ENCODE data around the gene DPF1.

DPF1 gene

GRCh38 chr19:38191747-38192146 lies 32.3 kb downstream of the DPF1 start:
- TF ChIP-seq Cebpa-rat (IDR thresholded peaks at IDR 0.05), result no peak
- H3K9me3 ChIP-seq, result no peaks in the 10 kb centered on the region
- H3K4me2 ChIP-seq, result no peak overlapping the region
- peaks cover 45% of the 10 kb centered on the region for H3K36me3 ChIP-seq
- no peaks in the 10 kb centered on the region for H4K20me1 ChIP-seq
- H3K27ac ChIP-seq, result no peak overlapping the region
- H3K27me3 ChIP-seq, result no peaks in the 10 kb centered on the region
- H3K9ac ChIP-seq, result no peak overlapping the region
- peaks cover 42% of the 10 kb centered on the region for H3K4me1 ChIP-seq
- no peak overlapping the region for H3K4me3 ChIP-seq

- H3K4me3 ChIP-seq, result no peak overlapping the region
- H3K36me3 ChIP-seq, result peaks cover 38% of the 10 kb centered on the region
- no peak overlapping the region for H3K9ac ChIP-seq
- H3K27ac ChIP-seq, result no peak overlapping the region
- peaks cover 45% of the 10 kb centered on the region for H3K4me1 ChIP-seq
- H3K4me2 ChIP-seq, result no peak overlapping the region
- H3K9me3 ChIP-seq, result no peaks in the 10 kb centered on the region
- no peaks in the 10 kb centered on the region for H3K27me3 ChIP-seq
- TF ChIP-seq Cebpa-rat (IDR thresholded peaks at IDR 0.05), result no peak
- no peaks in the 10 kb centered on the region for H4K20me1 ChIP-seq
Measured at GRCh38 chr19:38190793-38191192, 33.2 kb downstream of the DPF1 start.

GRCh38 chr19:38190061-38190460 lies 34.0 kb downstream of the DPF1 start:
- Histone ChIP-seq H3K4me2 (peak overlapping the region; percentile 22), H3K9ac (no peak overlapping the region)

GRCh38 chr19:38185562-38185961 lies 38.5 kb downstream of the DPF1 start:
- no peak overlapping the region for H3K9ac ChIP-seq
- H3K27ac ChIP-seq, result no peak overlapping the region
- peaks cover 50% of the 10 kb centered on the region for H3K36me3 ChIP-seq
- peaks cover 6% of the 10 kb centered on the region for H3K9me3 ChIP-seq
- no peak overlapping the region for H3K4me3 ChIP-seq
- no peak for TF ChIP-seq Cebpa-rat (IDR thresholded peaks at IDR 0.05)
- peak overlapping the region; percentile 28; the same call in 1 of the 2 replicates for H3K4me2 ChIP-seq
- peaks cover 49% of the 10 kb centered on the region for H3K4me1 ChIP-seq
- no peaks in the 10 kb centered on the region for H4K20me1 ChIP-seq
- H3K27me3 ChIP-seq, result no peaks in the 10 kb centered on the region

More at GRCh38 chr19:38190061-38190460, 34.0 kb downstream of the DPF1 start:
- Histone ChIP-seq H3K27ac (no peak overlapping the region), H3K4me3 (no peak overlapping the region), H3K36me3 (peaks cover 39% of the 10 kb centered on the region), H3K4me1 (peaks cover 52% of the 10 kb centered on the region), H3K27me3 (no peaks in the 10 kb centered on the region), H3K9me3 (no peaks in the 10 kb centered on the region), H4K20me1 (no peaks in the 10 kb centered on the region)
- no peak for TF ChIP-seq Cebpa-rat (IDR thresholded peaks at IDR 0.05)

- Histone ChIP-seq H3K4me2 (peak overlapping the region; percentile 28), H4K20me1 (no peaks in the 10 kb centered on the region), H3K27ac (no peak overlapping the region), H3K27me3 (no peaks in the 10 kb centered on the region), H3K4me3 (no peak overlapping the region), H3K9me3 (peaks cover 14% of the 10 kb centered on the region), H3K4me1 (peaks cover 42% of the 10 kb centered on the region), H3K9ac (no peak overlapping the region), H3K36me3 (peaks cover 54% of the 10 kb centered on the region)
- no peak for TF ChIP-seq Cebpa-rat (IDR thresholded peaks at IDR 0.05)
Measured at GRCh38 chr19:38184815-38185214, 39.2 kb downstream of the DPF1 start.

GRCh38 chr19:38183251-38183897 lies 40.6 kb downstream of the DPF1 start:
- no peak for TF ChIP-seq Cebpa-rat (IDR thresholded peaks at IDR 0.05)
- Histone ChIP-seq H3K36me3 (peaks cover 64% of the 10 kb centered on the region), H4K20me1 (no peaks in the 10 kb centered on the region), H3K4me2 (no peak overlapping the region), H3K27ac (no peak overlapping the region), H3K9me3 (peaks cover 25% of the 10 kb centered on the region), H3K9ac (no peak overlapping the region), H3K27me3 (no peaks in the 10 kb centered on the region), H3K4me1 (peaks cover 27% of the 10 kb centered on the region), H3K4me3 (no peak overlapping the region)

- peaks cover 64% of the 10 kb centered on the region for H3K36me3 ChIP-seq
- H3K4me1 ChIP-seq, result peaks cover 25% of the 10 kb centered on the region
- no peak overlapping the region for H3K27ac ChIP-seq
- no peaks in the 10 kb centered on the region for H4K20me1 ChIP-seq
- TF ChIP-seq Cebpa-rat (IDR thresholded peaks at IDR 0.05), result no peak
- H3K9ac ChIP-seq, result no peak overlapping the region
- no peak overlapping the region for H3K4me3 ChIP-seq
- 0 out of 2 replicates have a peak overlapping the region, but pooled peaks have one; percentile 7 for H3K4me2 ChIP-seq
- H3K9me3 ChIP-seq, result peaks cover 25% of the 10 kb centered on the region
- no peaks in the 10 kb centered on the region for H3K27me3 ChIP-seq
Measured at GRCh38 chr19:38182536-38183210, 41.3 kb downstream of the DPF1 start.

GRCh38 chr19:38180071-38180470 lies 44.0 kb downstream of the DPF1 start:
- no peak overlapping the region for H3K4me3 ChIP-seq
- peaks cover 25% of the 10 kb centered on the region for H3K9me3 ChIP-seq
- H3K27me3 ChIP-seq, result no peaks in the 10 kb centered on the region
- peaks cover 16% of the 10 kb centered on the region for H3K4me1 ChIP-seq
- H3K27ac ChIP-seq, result no peak overlapping the region
- H3K4me2 ChIP-seq, result no peak overlapping the region
- peaks cover 58% of the 10 kb centered on the region for H3K36me3 ChIP-seq
- no peak overlapping the region for H3K9ac ChIP-seq
- no peaks in the 10 kb centered on the region for H4K20me1 ChIP-seq
- no peak for TF ChIP-seq Cebpa-rat (IDR thresholded peaks at IDR 0.05)

GRCh38 chr19:38175422-38175821 lies 48.6 kb downstream of the DPF1 start:
- peaks cover 21% of the 10 kb centered on the region for H3K36me3 ChIP-seq
- H3K27ac ChIP-seq, result no peak overlapping the region
- H4K20me1 ChIP-seq, result no peaks in the 10 kb centered on the region; the same call in 1 of the 2 replicates
- no peaks in the 10 kb centered on the region for H3K4me1 ChIP-seq
- H3K27me3 ChIP-seq, result no peaks in the 10 kb centered on the region
- H3K9ac ChIP-seq, result no peak overlapping the region
- no peak overlapping the region for H3K4me2 ChIP-seq
- no peak for TF ChIP-seq Cebpa-rat (IDR thresholded peaks at IDR 0.05)
- no peak overlapping the region for H3K4me3 ChIP-seq
- H3K9me3 ChIP-seq, result peaks cover 17% of the 10 kb centered on the region

GRCh38 chr19:38173291-38174041 lies 50.6 kb downstream of the DPF1 start:
- no peak overlapping the region for H3K4me2 ChIP-seq
- H3K9ac ChIP-seq, result no peak overlapping the region
- no peaks in the 10 kb centered on the region for H3K27me3 ChIP-seq
- H3K27ac ChIP-seq, result no peak overlapping the region
- no peak for TF ChIP-seq Cebpa-rat (IDR thresholded peaks at IDR 0.05)
- no peak overlapping the region for H3K4me3 ChIP-seq
- no peaks in the 10 kb centered on the region for H3K4me1 ChIP-seq
- H4K20me1 ChIP-seq, result no peaks in the 10 kb centered on the region; the same call in 1 of the 2 replicates
- H3K36me3 ChIP-seq, result peaks cover 19% of the 10 kb centered on the region
- no peaks in the 10 kb centered on the region for H3K9me3 ChIP-seq

Measured in BLaER1 (cell line).